GM21447 (cell line): Measurements from ENCODE around the gene HS6ST1.

ENCODE experiments used
- ATAC-seq: cut with Tn5 transposase; IDR thresholded peaks from one replicate; pipeline ENCODE4 v1.9.1; 2021; ENCODE audit not compliant: unreplicated experiment

Gene HS6ST1

GRCh38 chr2:128284037-128284441, 34.6 kb downstream of the HS6ST1 start:
- no peak for ATAC-seq

GRCh38 chr2:128282976-128283810, 35.5 kb downstream of the HS6ST1 start:
- ATAC-seq, result no peak

- no peak for ATAC-seq
These were observed 36.3 kb downstream of the HS6ST1 start for GRCh38 chr2:128282246-128282975.

- no peak for ATAC-seq
These were observed 36.8 kb downstream of the HS6ST1 start for GRCh38 chr2:128281852-128282245.

GRCh38 chr2:128280901-128281321, 37.8 kb downstream of the HS6ST1 start:
- ATAC-seq, result no peak

- ATAC-seq, result no peak
These were observed 38.4 kb downstream of the HS6ST1 start for GRCh38 chr2:128280158-128280871.

- no peak for ATAC-seq
These were observed 38.9 kb downstream of the HS6ST1 start for GRCh38 chr2:128279786-128280157.

- ATAC-seq, result no peak
These were observed 39.7 kb downstream of the HS6ST1 start for GRCh38 chr2:128279009-128279408.

- no peak for ATAC-seq
These were observed 40.5 kb downstream of the HS6ST1 start for GRCh38 chr2:128277961-128278681.

- ATAC-seq, result no peak
These were observed 41.6 kb downstream of the HS6ST1 start for GRCh38 chr2:128276878-128277675.

GRCh38 chr2:128275498-128276045, 43.1 kb downstream of the HS6ST1 start:
- ATAC-seq, result no peak

GRCh38 chr2:128274218-128274617, 44.5 kb downstream of the HS6ST1 start:
- ATAC-seq, result no peak

- ATAC-seq, result no peak
These were observed 45.1 kb downstream of the HS6ST1 start for GRCh38 chr2:128273469-128274081.

GRCh38 chr2:128272601-128273468, 45.8 kb downstream of the HS6ST1 start:
- ATAC-seq, result no peak

- ATAC-seq, result no peak
These were observed 46.6 kb downstream of the HS6ST1 start for GRCh38 chr2:128271911-128272600.

- ATAC-seq, result no peak
These were observed 47.1 kb downstream of the HS6ST1 start for GRCh38 chr2:128271597-128271910.

- no peak for ATAC-seq
These were observed 47.7 kb downstream of the HS6ST1 start for GRCh38 chr2:128270672-128271596.
